ENCODE results near the gene ZNF723.

- TF ChIP-seq TCF12 (IDR thresholded peaks at IDR 0.05; ENCODE audit: low read depth) (no peak), EP300 (IDR thresholded peaks at IDR 0.05; ENCODE audit: borderline replicate concordance) (no peak), EGR1 (IDR thresholded peaks at IDR 0.05) (no peak), RAD21 (IDR thresholded peaks at IDR 0.05; ENCODE audit: low read depth) (no peak), REST (IDR thresholded peaks at IDR 0.05; ENCODE audit: low read depth) (no peak), CREB1 (IDR thresholded peaks at IDR 0.05; ENCODE audit: low read depth) (no peak)
Observed at GRCh38 chr19:22807061-22807835, 24.8 kb upstream of the ZNF723 start.

Data from Ishikawa (cell line).